ENCODE results near the gene GXYLT2.

Gene GXYLT2

GRCh38 chr3:72972706-72973030 is 84.8 kb downstream of the GXYLT2 start:
- ATAC-seq (ENCODE audit: insufficient read depth, low read depth) = no peak
- no peak for DNase-seq
- TF ChIP-seq CTCF (IDR thresholded peaks at IDR 0.05; ENCODE audit: borderline replicate concordance, extremely low read depth, low read length, poor library complexity, severe bottlenecking) = no peak
- no peak for TF ChIP-seq EZH2 (IDR thresholded peaks at IDR 0.05; ENCODE audit: borderline replicate concordance, low read depth, low read length, severe bottlenecking)
- no peak overlapping the region for H3K9ac ChIP-seq (ENCODE audit: low read depth, low read length)
- H4K20me1 ChIP-seq (ENCODE audit: insufficient read depth, low read length) = no peaks in the 10 kb centered on the region; the same call in 1 of the 2 replicates
- H3K4me1 ChIP-seq (ENCODE audit: insufficient read depth, low read length) = no peaks in the 10 kb centered on the region
- no peak overlapping the region for H3K27ac ChIP-seq (ENCODE audit: low read length)
- H3K4me3 ChIP-seq (ENCODE audit: low read depth in 1 of 2, low read length in 2 of 2) = no peak overlapping the region
- H3K79me2 ChIP-seq (ENCODE audit: insufficient read depth, low read length) = no peaks in the 10 kb centered on the region
- peaks cover 84% of the 10 kb centered on the region for H3K36me3 ChIP-seq (ENCODE audit: insufficient read depth, low read length)
- no peak overlapping the region for H3K4me2 ChIP-seq (ENCODE audit: insufficient read depth, low read length)
- no peaks in the 10 kb centered on the region for H3K9me3 ChIP-seq (ENCODE audit: insufficient read depth, low read length, severe bottlenecking)
- no peaks in the 10 kb centered on the region for H3K27me3 ChIP-seq (ENCODE audit: insufficient read depth, low read length, poor library complexity)
- no peak overlapping the region for H2AFZ ChIP-seq (ENCODE audit: low read depth, low read length)

GRCh38 chr3:72973031-72973723 is 85.3 kb downstream of the GXYLT2 start:
- H3K27me3 ChIP-seq (ENCODE audit: insufficient read depth, low read length, poor library complexity) = no peaks in the 10 kb centered on the region
- no peak for TF ChIP-seq CTCF (IDR thresholded peaks at IDR 0.05; ENCODE audit: borderline replicate concordance, extremely low read depth, low read length, poor library complexity, severe bottlenecking)
- TF ChIP-seq EZH2 (IDR thresholded peaks at IDR 0.05; ENCODE audit: borderline replicate concordance, low read depth, low read length, severe bottlenecking) = no peak
- no peak overlapping the region for H3K4me2 ChIP-seq (ENCODE audit: insufficient read depth, low read length)
- no peaks in the 10 kb centered on the region for H3K79me2 ChIP-seq (ENCODE audit: insufficient read depth, low read length)
- H2AFZ ChIP-seq (ENCODE audit: low read depth, low read length) = no peak overlapping the region
- DNase-seq = no peak
- no peak overlapping the region for H3K9ac ChIP-seq (ENCODE audit: low read depth, low read length)
- no peak overlapping the region for H3K4me3 ChIP-seq (ENCODE audit: low read depth in 1 of 2, low read length in 2 of 2)
- H4K20me1 ChIP-seq (ENCODE audit: insufficient read depth, low read length) = no peaks in the 10 kb centered on the region; the same call in 1 of the 2 replicates
- H3K9me3 ChIP-seq (ENCODE audit: insufficient read depth, low read length, severe bottlenecking) = no peaks in the 10 kb centered on the region
- no peaks in the 10 kb centered on the region for H3K4me1 ChIP-seq (ENCODE audit: insufficient read depth, low read length)
- peaks cover 79% of the 10 kb centered on the region for H3K36me3 ChIP-seq (ENCODE audit: insufficient read depth, low read length)
- no peak overlapping the region for H3K27ac ChIP-seq (ENCODE audit: low read length)
- no peak for ATAC-seq (ENCODE audit: insufficient read depth, low read depth)

GRCh38 chr3:72973786-72974185 is 85.9 kb downstream of the GXYLT2 start:
- no peak overlapping the region for H2AFZ ChIP-seq (ENCODE audit: low read depth, low read length)

More at GRCh38 chr3:72973786-72974185, 85.9 kb downstream of the GXYLT2 start:
- DNase-seq (no peak), ATAC-seq (ENCODE audit: insufficient read depth, low read depth) (no peak)
- no peaks in the 10 kb centered on the region; the same call in 1 of the 2 replicates for H4K20me1 ChIP-seq (ENCODE audit: insufficient read depth, low read length)
- H3K27ac ChIP-seq (ENCODE audit: low read length) = no peak overlapping the region
- no peak for TF ChIP-seq EZH2 (IDR thresholded peaks at IDR 0.05; ENCODE audit: borderline replicate concordance, low read depth, low read length, severe bottlenecking)
- TF ChIP-seq CTCF (IDR thresholded peaks at IDR 0.05; ENCODE audit: borderline replicate concordance, extremely low read depth, low read length, poor library complexity, severe bottlenecking) = no peak
- H3K9me3 ChIP-seq (ENCODE audit: insufficient read depth, low read length, severe bottlenecking) = no peaks in the 10 kb centered on the region
- no peaks in the 10 kb centered on the region for H3K27me3 ChIP-seq (ENCODE audit: insufficient read depth, low read length, poor library complexity)
- no peak overlapping the region for H3K4me2 ChIP-seq (ENCODE audit: insufficient read depth, low read length)
- H3K4me3 ChIP-seq (ENCODE audit: low read depth in 1 of 2, low read length in 2 of 2) = no peak overlapping the region
- H3K79me2 ChIP-seq (ENCODE audit: insufficient read depth, low read length) = no peaks in the 10 kb centered on the region
- H3K36me3 ChIP-seq (ENCODE audit: insufficient read depth, low read length) = peaks cover 73% of the 10 kb centered on the region
- H3K4me1 ChIP-seq (ENCODE audit: insufficient read depth, low read length) = no peaks in the 10 kb centered on the region
- no peak overlapping the region for H3K9ac ChIP-seq (ENCODE audit: low read depth, low read length)

All from DND-41 (cell line).